Chondrocyte (in vitro differentiated cells): Measurements from ENCODE around the gene CYP8B1. TPM values are rescaled to one million over a fixed set of nuclear protein-coding genes. Genes with fewer than 3 reads are reported as not detected.

Experiments
- DNase-seq: peaks from one replicate; pipeline ENCODE4 v3.0.0; 2021; ENCODE audit warnings: mixed read lengths, low spot score
- H3K27ac Mint-ChIP-seq: one replicate; pipeline ENCODE4 v1.8.0; 2021; ENCODE audit warnings: mild to moderate bottlenecking, moderate library complexity, mixed read lengths; ENCODE audit not compliant: unreplicated experiment
- H3K27me3 Mint-ChIP-seq: 2 replicates; pipeline ENCODE4 v1.8.0; 2021; ENCODE audit warnings: low read depth, mixed read lengths
- H3K36me3 Mint-ChIP-seq: 2 replicates; pipeline ENCODE4 v1.8.0; 2021; ENCODE audit warnings: low read depth, mixed read lengths
- H3K4me1 Mint-ChIP-seq: 2 replicates; pipeline ENCODE4 v1.8.0; 2021; ENCODE audit warnings: low read depth, mild to moderate bottlenecking, mixed read lengths
- H3K4me3 Mint-ChIP-seq: one replicate; pipeline ENCODE4 v1.8.0; 2021; ENCODE audit warnings: mild to moderate bottlenecking, moderate library complexity, mixed read lengths; ENCODE audit not compliant: unreplicated experiment
- H3K9me3 Mint-ChIP-seq: 2 replicates; pipeline ENCODE4 v1.8.0; 2021; ENCODE audit warnings: low read depth, mixed read lengths
- CTCF ChIP-seq: fragments of 200-600 bp; sonication (generic); IDR thresholded peaks from 2 replicates; pipeline ENCODE4 v1.5.0; 2021; ENCODE audit warnings: antibody characterized with exemption, mild to moderate bottlenecking, moderate library complexity
- total RNA-seq: library from RNA; stranded (reverse); gene quantifications from 3 replicates; pipeline ENCODE4 v1.2.1, GENCODE V29; 2021

The CYP8B1 gene
- total RNA-seq, 1 donor from 2014 or later: not detected

GRCh38 chr3:42908675-42909074 lies 33.0 kb upstream of the CYP8B1 start:
- no peaks in the 10 kb centered on the region for H3K4me1 Mint-ChIP-seq
- DNase-seq: no peak
- peaks cover 19% of the 10 kb centered on the region for H3K9me3 Mint-ChIP-seq
- H3K4me3 Mint-ChIP-seq: no peak overlapping the region
- H3K36me3 Mint-ChIP-seq: no peaks in the 10 kb centered on the region
- no peak for TF ChIP-seq CTCF
- no peak overlapping the region for H3K27ac Mint-ChIP-seq
- H3K27me3 Mint-ChIP-seq: peaks cover 18% of the 10 kb centered on the region

- Mint-ChIP-seq H3K27ac (no peak overlapping the region), H3K4me1 (no peaks in the 10 kb centered on the region), H3K36me3 (no peaks in the 10 kb centered on the region), H3K9me3 (peaks cover 19% of the 10 kb centered on the region), H3K4me3 (no peak overlapping the region), H3K27me3 (peaks cover 25% of the 10 kb centered on the region)
- DNase-seq: no peak
- no peak for TF ChIP-seq CTCF
Measured at GRCh38 chr3:42906848-42907183, 31.1 kb upstream of the CYP8B1 start.

- H3K4me3 Mint-ChIP-seq: no peak within 1 kb of the TSS
- no peak for TF ChIP-seq CTCF
- peaks cover 15% of the 10 kb centered on the region for H3K9me3 Mint-ChIP-seq
- no peak within 1 kb of the TSS for H3K27ac Mint-ChIP-seq
- peaks cover 25% of the 10 kb centered on the region for H3K27me3 Mint-ChIP-seq
- no peaks in the 10 kb centered on the region for H3K36me3 Mint-ChIP-seq
- H3K4me1 Mint-ChIP-seq: no peaks in the 10 kb centered on the region
- DNase-seq: peak; percentile 88
Measured at GRCh38 chr3:42906070-42906847, 30.6 kb upstream of the CYP8B1 start, which contains the start of gene ZNF662. ZNF662 (plus strand) TSS chr3:42906142; CDS start chr3:42908115, 1,973 bp downstream.

- H3K4me3 Mint-ChIP-seq: no peak overlapping the region
- H3K36me3 Mint-ChIP-seq: no peaks in the 10 kb centered on the region
- H3K27me3 Mint-ChIP-seq: peaks cover 29% of the 10 kb centered on the region
- no peak for TF ChIP-seq CTCF
- no peaks in the 10 kb centered on the region for H3K4me1 Mint-ChIP-seq
- H3K27ac Mint-ChIP-seq: no peak overlapping the region
- no peak for DNase-seq
- H3K9me3 Mint-ChIP-seq: peaks cover 15% of the 10 kb centered on the region
Measured at GRCh38 chr3:42905740-42906069, 30.0 kb upstream of the CYP8B1 start.

GRCh38 chr3:42904076-42904475 lies 28.4 kb upstream of the CYP8B1 start:
- no peak for DNase-seq
- no peaks in the 10 kb centered on the region for H3K36me3 Mint-ChIP-seq
- peaks cover 11% of the 10 kb centered on the region for H3K9me3 Mint-ChIP-seq
- peaks cover 31% of the 10 kb centered on the region for H3K27me3 Mint-ChIP-seq
- no peak overlapping the region for H3K27ac Mint-ChIP-seq
- no peak overlapping the region for H3K4me3 Mint-ChIP-seq
- H3K4me1 Mint-ChIP-seq: no peaks in the 10 kb centered on the region
- no peak for TF ChIP-seq CTCF
